GM19463 (cell line): ENCODE results near the gene PSMF1.

ENCODE experiments used
- ATAC-seq: cut with Tn5 transposase; IDR thresholded peaks from one replicate; pipeline ENCODE4 v1.9.1; 2021; ENCODE audit warnings: mild to moderate bottlenecking, moderate library complexity; ENCODE audit not compliant: unreplicated experiment

The PSMF1 gene

DNA sequence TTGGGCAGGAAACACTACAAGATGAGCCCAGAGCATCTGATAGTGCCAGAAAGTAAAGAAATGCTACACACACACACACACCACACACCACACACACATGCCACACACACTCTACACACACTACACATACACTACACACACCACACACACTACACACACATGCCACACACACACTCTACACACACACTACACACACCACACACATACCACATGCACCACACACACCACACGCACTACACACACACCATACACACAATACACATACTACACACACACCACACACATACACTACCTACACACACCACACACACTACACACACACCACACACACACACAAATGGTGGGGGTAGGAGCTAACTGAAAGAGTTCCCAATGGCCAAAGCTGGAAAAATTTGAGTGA lies 69.9 kb downstream of the PSMF1 start:
- ATAC-seq: no peak

DNA sequence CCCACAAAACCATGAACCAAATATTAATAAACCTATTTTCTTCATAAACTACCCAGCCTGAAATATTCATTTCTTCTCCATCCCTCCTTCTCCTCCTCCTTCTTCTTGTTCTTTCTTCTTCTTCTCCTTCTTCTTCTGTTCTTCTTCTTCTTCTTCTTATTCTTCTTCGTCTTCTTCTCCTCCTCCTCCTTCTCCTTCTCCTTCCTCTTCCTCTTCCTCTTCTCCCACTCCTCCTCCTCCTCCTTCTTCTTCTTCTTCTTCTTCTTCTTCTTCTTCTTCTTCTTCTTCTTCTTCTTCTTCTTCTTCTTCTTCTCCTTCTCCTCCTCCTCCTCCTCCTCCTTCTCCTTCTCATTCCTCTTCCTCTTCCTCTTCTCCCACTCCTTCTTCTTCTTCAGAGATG lies 71.4 kb downstream of the PSMF1 start:
- no peak for ATAC-seq

DNA sequence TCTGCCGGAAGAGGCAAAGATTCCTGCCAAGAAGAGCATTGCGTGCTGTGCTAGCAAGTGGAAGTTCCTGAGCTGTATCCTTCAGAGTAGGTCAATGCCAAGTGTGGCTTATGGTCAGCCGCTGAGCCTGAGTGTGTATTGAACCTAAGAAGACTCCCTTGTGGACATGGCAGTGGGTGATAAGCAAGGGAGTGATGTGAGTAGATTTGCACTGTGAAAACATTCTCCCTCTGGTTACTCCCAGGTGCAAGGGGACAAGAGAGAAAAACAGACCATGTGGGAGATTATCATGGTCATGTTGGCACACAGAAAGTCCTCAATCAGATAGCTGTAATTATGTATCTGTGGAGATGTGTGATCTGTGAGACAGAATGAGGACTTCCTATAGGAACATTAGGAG lies 72.4 kb downstream of the PSMF1 start:
- no peak for ATAC-seq

DNA sequence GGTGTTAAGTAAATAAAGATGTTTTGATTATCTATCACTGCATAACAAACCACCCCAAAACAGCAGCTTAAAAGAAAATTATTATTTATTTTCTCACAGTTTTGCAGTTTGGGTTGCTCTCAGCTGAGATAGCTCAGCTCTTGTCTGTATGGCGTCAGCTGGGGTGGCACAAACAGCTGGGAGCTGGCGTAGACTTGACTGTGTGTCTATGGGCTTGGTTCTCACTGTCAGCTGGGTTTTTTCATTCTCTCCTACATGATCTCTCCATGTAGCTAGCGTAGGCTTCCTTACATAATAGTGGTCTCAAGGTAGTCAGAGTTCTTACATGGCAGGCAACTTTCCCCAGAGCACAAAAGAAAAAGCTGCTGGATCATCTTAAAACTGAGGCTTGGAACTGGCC lies 72.9 kb downstream of the PSMF1 start:
- ATAC-seq: no peak

DNA sequence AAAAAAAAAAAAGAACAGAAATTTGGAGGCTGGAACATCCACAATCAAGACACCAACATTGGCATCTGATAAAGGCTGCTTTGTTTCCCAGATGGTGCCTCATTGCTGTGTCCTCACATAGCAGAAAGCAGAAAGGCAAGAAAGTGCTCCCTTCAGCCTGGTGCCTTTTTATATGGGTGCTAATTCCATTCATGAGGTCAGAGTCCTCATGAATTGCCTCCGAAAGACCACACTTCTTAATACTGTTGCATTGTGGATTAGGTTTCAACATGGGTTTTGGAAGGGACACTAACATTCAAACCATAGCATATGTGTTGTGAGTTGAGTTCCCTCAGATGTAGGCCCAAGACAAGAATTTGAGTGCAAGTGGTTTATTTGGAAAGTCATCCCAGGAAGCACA lies 76.8 kb downstream of the PSMF1 start:
- ATAC-seq: no peak

DNA sequence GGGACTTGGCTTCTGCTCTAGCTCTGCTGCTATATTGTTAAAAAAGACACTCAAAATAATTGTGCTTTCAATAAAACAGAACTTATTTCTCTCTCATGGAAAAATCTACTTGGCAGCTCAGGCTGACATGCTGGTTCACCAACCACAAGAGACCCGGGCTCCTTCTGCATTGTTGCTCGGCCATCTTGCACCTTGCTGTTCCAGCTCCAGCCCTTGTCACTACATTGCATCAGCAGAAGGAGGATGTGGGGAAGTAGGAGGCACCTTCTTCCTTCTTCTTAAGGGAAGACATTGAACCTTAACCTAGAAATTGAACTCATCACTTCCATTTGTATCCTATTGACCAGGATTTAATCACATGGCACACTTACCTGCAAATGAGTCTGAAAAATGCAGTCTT lies 78.2 kb downstream of the PSMF1 start:
- no peak for ATAC-seq

DNA sequence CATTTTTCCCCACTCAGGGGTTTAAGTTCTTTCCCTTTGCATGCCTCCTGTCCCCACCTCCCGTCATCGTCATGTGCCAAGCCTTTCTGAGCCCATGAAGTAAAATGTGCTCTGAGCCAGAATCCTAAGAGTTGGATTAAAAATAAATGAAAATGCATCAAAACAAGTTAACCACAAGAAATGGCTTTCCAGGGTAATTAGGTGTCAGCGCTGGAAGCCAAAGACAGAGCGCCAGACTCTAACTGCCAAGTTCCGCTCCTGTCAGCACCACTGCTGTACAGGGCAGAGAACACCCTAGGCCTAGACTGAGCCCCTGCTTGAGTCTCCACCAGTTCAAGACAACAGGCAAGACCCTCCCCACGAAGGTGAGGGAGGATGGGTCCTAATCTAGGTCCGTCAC lies 79.4 kb downstream of the PSMF1 start:
- no peak for ATAC-seq

DNA sequence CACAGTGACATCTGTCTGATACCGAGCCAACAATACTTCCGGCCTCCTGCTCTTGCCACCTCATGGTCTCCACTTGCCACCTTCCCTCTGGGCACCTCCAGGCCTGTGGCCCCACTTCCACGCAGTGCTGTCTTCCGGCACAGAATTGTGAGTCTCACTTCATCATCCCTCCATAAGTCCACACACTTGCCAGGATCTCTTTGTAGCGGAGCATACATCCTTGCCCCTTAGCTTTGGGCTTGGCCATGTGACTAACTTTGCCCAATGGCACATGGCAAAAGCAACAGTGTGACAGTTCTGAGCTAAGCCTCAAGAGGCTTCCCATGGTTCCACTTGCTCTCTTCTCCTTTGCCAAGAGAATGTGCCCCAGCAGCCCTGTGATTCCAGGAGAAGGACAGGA lies 80.3 kb downstream of the PSMF1 start:
- no peak for ATAC-seq

DNA sequence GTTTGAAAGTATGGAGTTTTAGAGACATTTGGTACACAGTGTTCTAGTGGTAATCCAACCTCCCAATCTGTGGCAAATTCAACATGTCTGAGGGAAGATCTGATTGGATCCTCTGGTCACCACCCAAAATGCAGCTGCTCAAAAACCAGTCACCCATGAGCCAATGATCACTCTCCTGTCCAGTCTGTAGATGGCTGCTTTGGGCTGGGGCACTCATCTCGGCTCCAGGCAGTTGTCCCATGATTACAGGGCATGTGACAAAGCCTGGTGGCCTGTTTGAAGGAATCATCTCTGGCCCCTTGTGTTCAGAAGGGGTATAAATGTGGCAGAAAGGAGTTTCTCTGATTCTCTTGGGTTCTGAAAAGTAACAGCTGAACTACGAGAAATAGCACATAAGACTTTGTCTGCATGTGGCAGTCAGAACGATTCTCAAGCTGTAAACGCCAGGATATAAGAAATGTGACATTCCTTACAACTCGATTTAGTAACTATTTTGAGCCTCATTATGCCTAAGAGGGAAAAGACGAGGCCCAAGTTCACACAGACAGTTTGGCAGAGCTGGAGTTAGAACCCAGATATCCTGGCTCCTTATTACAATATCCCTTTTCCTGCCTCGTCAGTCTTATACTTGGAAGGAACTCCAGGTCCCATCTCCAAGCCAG lies 80.9 kb downstream of the PSMF1 start:
- no peak for ATAC-seq

DNA sequence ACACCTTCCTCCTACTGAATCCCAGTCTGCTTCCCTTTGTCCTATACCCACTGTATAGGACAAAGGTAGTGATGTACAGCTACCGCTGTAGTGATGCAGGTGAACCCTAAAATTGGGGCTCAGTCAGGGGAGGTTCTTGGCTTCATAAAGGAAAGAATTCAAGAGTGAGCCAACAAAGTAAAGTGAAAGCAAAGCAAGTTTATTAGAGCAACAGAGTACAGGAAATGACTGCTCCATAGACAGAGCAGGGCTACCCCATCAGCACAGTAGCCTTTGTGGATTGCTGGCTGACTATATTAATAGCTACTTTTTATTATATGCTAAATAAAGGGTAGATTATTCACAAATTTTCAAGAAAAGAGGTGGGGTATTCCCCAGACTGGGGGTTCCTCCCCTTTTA lies 81.6 kb downstream of the PSMF1 start:
- ATAC-seq: no peak

DNA sequence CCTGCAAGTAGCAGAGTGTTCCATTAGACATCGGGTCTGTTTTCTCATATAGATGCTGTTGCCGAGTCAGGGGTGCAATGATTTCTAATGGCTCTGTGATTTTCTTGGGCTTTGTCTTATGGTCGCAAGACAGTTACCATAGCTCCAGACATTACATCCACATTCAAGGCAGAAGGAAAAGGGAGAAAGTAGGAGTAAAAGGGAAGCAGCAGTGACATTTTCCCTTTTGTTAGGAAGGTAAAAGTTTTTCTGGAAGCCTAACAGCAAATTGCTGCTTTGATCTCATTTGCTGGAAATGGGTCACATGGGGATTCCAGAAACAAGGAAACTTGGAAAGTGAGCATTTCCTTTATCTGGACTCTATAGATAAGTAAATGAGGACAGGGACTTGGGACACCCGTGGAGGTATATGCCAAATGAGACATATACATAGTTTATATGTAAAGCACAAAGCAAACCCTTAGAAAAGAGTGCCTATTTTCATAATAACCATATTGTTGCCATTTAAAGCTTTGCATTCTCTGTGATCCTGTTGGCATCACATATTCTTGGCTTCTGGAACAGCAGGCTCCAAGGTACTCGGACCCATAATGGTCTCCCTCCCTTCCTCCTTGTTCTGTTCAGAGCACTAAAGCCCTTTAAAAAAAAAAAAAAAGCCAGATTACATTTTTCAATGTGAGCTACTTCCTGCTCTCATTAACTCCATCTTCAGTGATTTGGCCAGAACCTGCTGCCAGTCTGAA lies 84.5 kb downstream of the PSMF1 start, which contains the start of gene C20orf202:
Gene C20orf202, plus strand, starts transcription at position 693 of the 743 bp plus-strand sequence. CDS start 132 bp downstream, outside the sequence.
- ATAC-seq: no peak

DNA sequence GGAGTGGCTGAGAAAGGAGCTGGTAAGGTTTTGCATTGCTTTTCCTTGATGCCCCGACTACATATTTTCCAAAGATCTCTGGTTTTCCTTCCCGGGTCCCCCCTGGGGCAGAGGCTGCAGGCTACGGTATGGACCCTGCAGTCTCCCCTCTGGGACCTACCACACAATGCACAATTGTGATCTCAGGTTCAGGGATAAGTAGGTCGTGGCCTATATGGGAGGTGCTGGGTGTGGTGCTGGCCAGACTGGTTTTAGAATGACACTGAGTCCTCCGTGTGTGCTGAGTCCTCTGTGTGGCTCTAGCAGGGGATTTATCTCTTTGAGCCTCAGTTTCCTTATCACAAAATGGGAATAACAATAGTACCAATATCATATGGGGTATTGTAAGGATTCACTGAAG lies 85.2 kb downstream of the PSMF1 start:
- no peak for ATAC-seq

DNA sequence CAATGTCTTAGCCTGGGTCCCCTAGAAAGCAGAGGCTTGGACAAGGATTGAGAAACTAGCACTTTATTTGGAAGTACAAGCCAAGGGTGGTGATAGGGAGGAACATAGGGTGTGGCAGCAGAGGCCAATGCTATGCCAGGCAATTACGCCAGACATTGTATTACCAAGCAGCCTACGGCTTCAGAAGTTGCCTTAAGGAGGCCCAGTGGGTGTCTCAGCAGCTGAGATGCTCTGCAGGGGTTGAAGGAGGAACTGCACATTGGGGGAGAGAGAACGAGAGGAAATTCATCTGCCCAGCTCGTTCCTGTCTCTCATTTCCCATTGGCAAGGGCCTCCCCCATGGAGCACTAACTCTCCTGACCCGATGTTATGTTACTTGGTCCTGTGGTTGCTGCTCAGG lies 85.7 kb downstream of the PSMF1 start:
- no peak for ATAC-seq

DNA sequence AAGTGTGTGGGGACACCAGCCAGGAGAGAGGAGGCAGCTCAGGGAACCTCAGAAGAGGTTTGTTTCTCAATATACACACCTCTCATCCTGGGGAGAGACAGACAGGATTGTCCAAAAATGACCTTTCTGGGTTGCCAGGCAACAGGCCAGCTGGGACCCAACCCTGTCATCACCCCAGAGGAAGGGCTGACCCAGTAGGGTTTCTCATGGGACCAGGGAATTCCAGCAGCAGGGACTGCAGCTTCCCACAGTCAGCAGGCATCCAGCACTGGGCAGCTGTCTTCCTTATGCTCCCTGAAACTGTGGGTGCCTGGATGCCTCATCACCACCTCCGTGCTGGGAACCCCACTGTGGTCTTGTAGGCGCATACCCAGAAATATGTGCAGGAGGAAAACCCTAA lies 86.2 kb downstream of the PSMF1 start:
- no peak for ATAC-seq

DNA sequence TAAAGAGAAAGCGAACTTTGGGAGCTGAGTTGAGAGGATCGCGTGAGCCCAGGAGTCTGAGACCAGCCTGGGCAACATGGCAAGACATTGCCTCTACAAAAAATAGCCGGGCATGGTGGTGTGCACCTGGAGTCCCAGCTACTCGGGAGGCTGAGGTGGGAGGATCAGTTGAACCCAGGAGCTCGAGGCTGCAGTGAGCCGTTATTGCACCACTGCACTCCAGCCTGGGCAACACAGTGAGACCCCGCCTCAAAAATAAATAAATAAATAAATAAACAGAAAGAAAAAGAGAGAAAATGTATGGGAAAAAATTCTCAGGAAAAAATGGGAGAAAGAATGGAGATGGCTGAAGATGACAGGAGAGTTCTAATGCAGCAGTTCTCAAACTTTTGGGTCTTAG lies 87.4 kb downstream of the PSMF1 start:
- no peak for ATAC-seq

DNA sequence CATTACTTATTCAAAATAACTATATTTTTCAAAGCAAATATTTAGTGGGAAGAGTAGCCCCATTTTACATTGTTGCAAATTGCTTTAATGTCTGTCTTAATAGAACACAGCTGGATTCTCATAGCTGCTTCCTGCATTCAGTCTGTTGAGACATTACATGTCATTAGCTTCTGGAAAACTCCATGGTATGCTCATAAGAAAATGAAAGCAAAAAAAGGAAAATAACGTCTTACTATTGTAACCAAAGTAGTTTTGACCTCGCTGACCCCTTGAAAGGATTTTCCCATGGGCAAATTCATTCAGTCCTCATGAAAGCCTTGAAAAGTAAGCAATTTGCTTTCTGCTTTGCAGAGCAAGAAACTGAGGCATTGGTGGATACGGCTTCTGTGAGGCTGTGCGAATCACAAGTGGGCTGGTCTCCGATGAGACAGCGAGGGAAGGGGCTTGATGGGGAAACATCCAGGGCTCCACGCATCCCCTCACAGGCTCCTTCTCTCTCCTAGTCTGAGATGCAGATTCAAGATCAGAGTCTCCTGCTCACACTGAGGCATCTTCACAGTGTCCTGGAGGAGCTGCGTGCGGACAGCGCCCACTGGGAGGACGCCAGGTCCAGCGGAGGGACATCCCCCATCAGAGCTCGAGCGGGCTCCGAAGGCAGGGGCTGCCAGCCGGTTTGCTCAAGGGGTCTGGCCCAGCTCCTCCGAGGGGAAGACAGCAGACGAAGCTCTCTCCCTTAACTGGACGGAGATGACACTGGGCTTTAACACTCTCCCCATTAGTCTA lies 88.2 kb downstream of the PSMF1 start:
- no peak for ATAC-seq

DNA sequence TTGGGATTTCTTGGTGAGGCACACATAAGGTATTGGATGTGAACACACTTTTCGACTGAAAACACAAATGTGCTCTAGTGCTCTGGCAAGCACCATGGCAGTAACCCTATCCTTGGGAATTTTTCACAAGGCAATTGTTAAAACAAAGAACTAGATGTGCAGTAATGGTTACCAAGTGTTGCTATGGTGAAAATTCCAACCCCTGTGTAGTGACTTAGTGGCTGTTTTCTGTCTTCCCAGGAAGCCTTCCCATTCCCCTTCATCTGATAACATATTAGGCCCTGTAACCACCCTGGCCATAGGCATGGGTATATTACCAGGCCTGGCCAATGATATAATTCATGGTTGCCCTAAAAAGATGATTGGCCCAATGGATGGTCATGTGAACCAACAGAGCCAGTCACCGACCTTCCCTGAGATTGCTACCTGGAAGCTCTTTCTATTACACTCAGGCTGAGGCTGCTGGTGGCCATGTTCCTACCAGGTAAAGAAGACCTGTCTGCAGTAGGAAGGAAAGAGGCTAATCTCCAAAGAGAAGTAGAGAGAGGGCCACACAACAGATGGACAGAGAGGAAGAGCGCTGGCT lies 89.0 kb downstream of the PSMF1 start:
- no peak for ATAC-seq

DNA sequence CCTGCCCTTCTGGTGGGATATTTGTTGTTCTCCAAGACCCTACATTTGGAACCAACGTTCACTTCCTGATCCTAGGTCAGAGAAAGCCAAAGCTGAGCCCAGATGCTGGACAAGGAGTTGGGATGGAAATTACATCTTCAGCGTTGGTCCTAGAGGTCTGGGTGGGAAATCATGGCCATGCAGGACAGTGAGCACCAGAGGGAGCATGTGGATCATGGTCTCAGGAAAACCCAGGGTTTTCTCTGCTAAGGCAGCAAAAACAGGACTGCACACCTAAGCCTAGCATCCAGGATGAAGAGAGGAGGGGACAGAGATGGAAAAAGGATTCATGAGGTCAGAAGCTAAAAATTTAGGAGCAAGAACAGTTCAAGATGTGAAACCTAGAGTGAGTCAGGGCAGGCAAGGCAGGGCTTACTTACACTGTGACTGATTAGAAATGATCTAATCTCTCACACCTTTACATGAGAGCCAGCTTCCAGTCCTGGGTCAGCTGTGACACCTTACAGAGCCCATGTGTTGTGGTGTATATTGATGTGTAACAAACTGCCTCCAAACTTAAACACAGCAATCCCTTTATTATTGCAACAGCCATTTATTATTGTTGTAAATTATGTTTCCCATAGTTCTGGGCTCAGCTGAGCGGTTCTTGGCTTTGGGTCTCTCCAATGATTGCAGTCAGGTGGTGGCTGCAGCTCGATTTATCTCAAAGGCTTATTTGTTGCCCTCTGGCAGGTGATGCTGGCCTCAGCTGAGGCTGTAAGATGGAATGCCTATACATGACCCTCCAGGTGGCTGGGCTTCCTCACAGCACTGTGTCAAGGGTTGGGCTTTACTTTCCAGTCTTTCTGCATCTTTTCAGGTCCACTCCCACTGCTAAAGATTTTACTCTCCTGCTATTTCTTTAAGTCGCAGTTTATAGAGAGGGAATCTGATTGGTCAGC lies 91.3 kb downstream of the PSMF1 start:
- no peak for ATAC-seq

DNA sequence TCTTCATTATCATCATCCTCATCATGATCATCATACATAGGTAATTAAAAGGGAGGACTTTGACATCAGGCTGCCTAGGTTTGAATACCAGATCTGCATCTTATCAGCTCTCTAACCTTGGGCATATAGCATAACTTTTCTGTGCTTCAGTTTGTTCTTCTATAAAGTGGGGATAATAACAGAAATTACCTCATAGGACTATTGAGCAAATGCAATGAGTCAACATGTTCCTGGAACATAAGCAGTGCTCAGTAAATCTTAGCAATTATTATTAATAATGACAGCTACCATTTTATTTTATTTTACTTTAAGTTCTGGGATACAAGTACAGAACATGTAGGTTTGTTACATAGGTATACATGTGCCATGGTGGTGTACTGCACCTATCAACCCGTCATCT lies 92.1 kb downstream of the PSMF1 start:
- no peak for ATAC-seq

DNA sequence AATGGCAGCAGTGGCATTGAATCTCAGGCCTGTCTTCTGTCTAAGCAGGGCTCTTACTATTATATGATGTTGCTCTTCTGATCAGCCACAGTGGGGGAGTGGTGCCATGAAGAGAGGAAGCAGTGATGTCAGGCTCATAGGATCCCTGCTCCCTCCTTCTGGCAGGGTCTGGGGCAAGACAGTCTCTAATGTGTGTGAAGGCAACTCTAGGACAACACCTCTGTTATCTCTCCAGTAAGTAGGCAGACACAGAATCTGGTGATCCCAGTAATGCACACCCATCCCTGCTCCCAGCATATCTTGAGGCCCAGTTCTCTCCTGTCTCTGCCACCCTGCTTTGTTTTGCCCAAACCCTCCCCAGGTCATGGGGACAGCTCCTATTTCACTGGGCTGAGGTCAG lies 93.6 kb downstream of the PSMF1 start:
- ATAC-seq: no peak
